ENCODE measurements around the gene TCN2. TPM values are rescaled to one million over a fixed set of nuclear protein-coding genes. Genes with fewer than 3 reads are reported as not detected.

TCN2 gene
- total and polyA plus RNA-seq, 10 of the 15 experiments (the other 5 are each of a cell fraction or from before 2014, with no cell fraction given): 5.4 to 21.8 (median 11.0) TPM

DNA sequence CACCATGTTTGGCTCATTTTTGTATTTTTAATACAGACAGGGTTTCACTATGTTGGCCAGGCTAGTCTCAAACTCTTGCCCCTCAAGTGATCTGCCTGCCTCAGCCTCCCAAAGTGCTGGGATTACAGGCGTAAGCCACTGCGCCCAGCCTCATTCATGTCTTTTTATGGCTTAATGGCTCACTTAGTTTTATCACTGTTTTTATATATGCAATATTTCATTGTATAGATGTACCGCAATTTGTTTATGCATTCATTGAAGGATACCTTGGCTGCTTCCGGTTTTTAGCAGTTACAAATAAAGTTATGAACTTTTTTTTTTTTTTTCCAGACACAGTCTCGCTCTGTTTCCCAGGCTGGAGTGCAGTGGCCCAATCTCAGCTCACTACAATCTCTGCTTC lies 5.5 kb upstream of the TCN2 start:
- WGBS (ENCODE audit: insufficient coverage, insufficient replicate concordance, low lambda C conversion rate, missing lambda C conversion rate): 46% methylated on average over 5 of the region's 5 CpGs
- CTCF ChIA-PET: interaction anchor here (0.7 to 1.8 kb wide), 10 partner anchors 8 to 318 kb away, joined by 3 to 14 read pairs (median 6); partner anchors contain the start of genes PES1 and SLC35E4
- H3K9ac ChIP-seq (ENCODE audit: control insufficient read depth, insufficient read depth, low read length): no peak overlapping the region

More for the DNA sequence above, 5.5 kb upstream of the TCN2 start:
- Histone ChIP-seq H3K4me3 (no peak overlapping the region), H3K79me2 (ENCODE audit: control insufficient read depth, insufficient read depth, low read length) (no peaks in the 10 kb centered on the region), H3K27me3 (replicated peaks in 1 of 2; ENCODE audit: control insufficient read depth in 2 of 2, insufficient read depth in 2 of 2, low read length in 1 of 2) (no peaks in the 10 kb centered on the region), H2AFZ (ENCODE audit: control insufficient read depth, low read depth, low read length) (no peak overlapping the region), H3K36me3 (ENCODE audit: control insufficient read depth in 2 of 2, insufficient read depth in 2 of 2, low read length in 1 of 2) (no peaks in the 10 kb centered on the region), H3K4me1 (ENCODE audit: control insufficient read depth, insufficient read depth, low read length) (peaks cover 11% of the 10 kb centered on the region), H3K27ac (ENCODE audit: control insufficient read depth, insufficient read depth) (no peak overlapping the region), H4K20me1 (ENCODE audit: control insufficient read depth, insufficient read depth) (no peaks in the 10 kb centered on the region), H3K9me3 (replicated peaks; ENCODE audit: control insufficient read depth, insufficient read depth, low read length) (no peaks in the 10 kb centered on the region), H3K4me2 (ENCODE audit: control insufficient read depth, insufficient read depth) (no peak overlapping the region)
- SMC1A ChIA-PET (ENCODE audit: uncharacterized antibody, unreplicated experiment): interaction anchor here (0.6 to 1.7 kb wide), 8 partner anchors 9 to 247 kb away, joined by 3 to 5 read pairs (median 3); partner anchors contain the start of gene PES1
- FAIRE-seq (no peak), ATAC-seq (no peak), DNase-seq (ENCODE audit: low read depth, low spot score) (no peak)
- intact Hi-C loops (cut with micrococcal nuclease; ENCODE audit: unreplicated experiment) (loop anchor here (5.0 kb wide), 1 partner anchor 154 kb away; no protein-coding TSS in a partner anchor), in situ Hi-C loops (cut with MboI) (no loop called here)
- POLR2A ChIA-PET: no interaction called here
- TF ChIP-seq, protein P1, sequence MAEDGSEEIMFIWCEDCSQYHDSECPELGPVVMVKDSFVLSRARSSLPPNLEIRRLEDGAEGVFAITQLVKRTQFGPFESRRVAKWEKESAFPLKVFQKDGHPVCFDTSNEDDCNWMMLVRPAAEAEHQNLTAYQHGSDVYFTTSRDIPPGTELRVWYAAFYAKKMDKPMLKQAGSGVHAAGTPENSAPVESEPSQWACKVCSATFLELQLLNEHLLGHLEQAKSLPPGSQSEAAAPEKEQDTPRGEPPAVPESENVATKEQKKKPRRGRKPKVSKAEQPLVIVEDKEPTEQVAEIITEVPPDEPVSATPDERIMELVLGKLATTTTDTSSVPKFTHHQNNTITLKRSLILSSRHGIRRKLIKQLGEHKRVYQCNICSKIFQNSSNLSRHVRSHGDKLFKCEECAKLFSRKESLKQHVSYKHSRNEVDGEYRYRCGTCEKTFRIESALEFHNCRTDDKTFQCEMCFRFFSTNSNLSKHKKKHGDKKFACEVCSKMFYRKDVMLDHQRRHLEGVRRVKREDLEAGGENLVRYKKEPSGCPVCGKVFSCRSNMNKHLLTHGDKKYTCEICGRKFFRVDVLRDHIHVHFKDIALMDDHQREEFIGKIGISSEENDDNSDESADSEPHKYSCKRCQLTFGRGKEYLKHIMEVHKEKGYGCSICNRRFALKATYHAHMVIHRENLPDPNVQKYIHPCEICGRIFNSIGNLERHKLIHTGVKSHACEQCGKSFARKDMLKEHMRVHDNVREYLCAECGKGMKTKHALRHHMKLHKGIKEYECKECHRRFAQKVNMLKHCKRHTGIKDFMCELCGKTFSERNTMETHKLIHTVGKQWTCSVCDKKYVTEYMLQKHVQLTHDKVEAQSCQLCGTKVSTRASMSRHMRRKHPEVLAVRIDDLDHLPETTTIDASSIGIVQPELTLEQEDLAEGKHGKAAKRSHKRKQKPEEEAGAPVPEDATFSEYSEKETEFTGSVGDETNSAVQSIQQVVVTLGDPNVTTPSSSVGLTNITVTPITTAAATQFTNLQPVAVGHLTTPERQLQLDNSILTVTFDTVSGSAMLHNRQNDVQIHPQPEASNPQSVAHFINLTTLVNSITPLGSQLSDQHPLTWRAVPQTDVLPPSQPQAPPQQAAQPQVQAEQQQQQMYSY (CRISPR knock-in tag; IDR thresholded peaks at IDR 0.05): no peak
- TF ChIP-seq, protein P2, sequence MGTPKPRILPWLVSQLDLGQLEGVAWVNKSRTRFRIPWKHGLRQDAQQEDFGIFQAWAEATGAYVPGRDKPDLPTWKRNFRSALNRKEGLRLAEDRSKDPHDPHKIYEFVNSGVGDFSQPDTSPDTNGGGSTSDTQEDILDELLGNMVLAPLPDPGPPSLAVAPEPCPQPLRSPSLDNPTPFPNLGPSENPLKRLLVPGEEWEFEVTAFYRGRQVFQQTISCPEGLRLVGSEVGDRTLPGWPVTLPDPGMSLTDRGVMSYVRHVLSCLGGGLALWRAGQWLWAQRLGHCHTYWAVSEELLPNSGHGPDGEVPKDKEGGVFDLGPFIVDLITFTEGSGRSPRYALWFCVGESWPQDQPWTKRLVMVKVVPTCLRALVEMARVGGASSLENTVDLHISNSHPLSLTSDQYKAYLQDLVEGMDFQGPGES (IDR thresholded peaks at IDR 0.05): no peak
- TF ChIP-seq KAT2A (conservative IDR thresholded peaks at IDR 0.05; ENCODE audit: control insufficient read depth, low read depth, low read length) (no peak), CEBPB (IDR thresholded peaks at IDR 0.05; ENCODE audit: borderline replicate concordance in 1 of 2, low read depth in 2 of 2, low read length in 2 of 2) (no peak), ZNF207 (IDR thresholded peaks at IDR 0.05; ENCODE audit: borderline replicate concordance) (no peak), ESRRA (IDR thresholded peaks at IDR 0.05; ENCODE audit: low read length) (no peak), CBX3 (IDR thresholded peaks at IDR 0.05; ENCODE audit: borderline replicate concordance, low read depth) (no peak), TCF3 (IDR thresholded peaks at IDR 0.05; ENCODE audit: borderline replicate concordance, insufficient read depth, low read depth, low read length) (no peak), POLR2AphosphoS2 (IDR thresholded peaks at IDR 0.05; ENCODE audit: low read depth, low read length) (no peak)
- TF ChIP-seq, protein P3, sequence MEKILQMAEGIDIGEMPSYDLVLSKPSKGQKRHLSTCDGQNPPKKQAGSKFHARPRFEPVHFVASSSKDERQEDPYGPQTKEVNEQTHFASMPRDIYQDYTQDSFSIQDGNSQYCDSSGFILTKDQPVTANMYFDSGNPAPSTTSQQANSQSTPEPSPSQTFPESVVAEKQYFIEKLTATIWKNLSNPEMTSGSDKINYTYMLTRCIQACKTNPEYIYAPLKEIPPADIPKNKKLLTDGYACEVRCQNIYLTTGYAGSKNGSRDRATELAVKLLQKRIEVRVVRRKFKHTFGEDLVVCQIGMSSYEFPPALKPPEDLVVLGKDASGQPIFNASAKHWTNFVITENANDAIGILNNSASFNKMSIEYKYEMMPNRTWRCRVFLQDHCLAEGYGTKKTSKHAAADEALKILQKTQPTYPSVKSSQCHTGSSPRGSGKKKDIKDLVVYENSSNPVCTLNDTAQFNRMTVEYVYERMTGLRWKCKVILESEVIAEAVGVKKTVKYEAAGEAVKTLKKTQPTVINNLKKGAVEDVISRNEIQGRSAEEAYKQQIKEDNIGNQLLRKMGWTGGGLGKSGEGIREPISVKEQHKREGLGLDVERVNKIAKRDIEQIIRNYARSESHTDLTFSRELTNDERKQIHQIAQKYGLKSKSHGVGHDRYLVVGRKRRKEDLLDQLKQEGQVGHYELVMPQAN (conservative IDR thresholded peaks at IDR 0.05): no peak
- BruUV-seq (replicated peaks): no TSS peak
- RAD21 ChIA-PET (ENCODE audit: unreplicated experiment): interaction anchor here (0.6 to 1.0 kb wide), 3 partner anchors 34 to 117 kb away, joined by 3 read pairs; partner anchors contain the start of gene SLC35E4

Measured in GM12878 (cell line).